ENCODE results near the gene CDH7. TPM values are rescaled to one million over a fixed set of nuclear protein-coding genes. Genes with fewer than 3 reads are reported as not detected.

The CDH7 gene
- total RNA-seq, 4 donors from 2014 or later = not detected

- DNase-seq = no peak
- no peaks in the 10 kb centered on the region for H3K9me3 ChIP-seq
- H3K27ac ChIP-seq = no peak overlapping the region
- WGBS, 2 donors = 83 to 91% methylated on average over 4 of the region's 4 CpGs
- H3K4me1 ChIP-seq = no peaks in the 10 kb centered on the region
- no peaks in the 10 kb centered on the region for H3K27me3 ChIP-seq
- no peak overlapping the region for H3K4me3 ChIP-seq
- intact Hi-C loops (cut with DNase I) = no loop called here
- H3K36me3 ChIP-seq = no peaks in the 10 kb centered on the region
- TF ChIP-seq CTCF (IDR thresholded peaks at IDR 0.05) (no peak), POLR2A (IDR thresholded peaks at IDR 0.05) (no peak)
Observed at GRCh38 chr18:65790604-65791003, 39.8 kb downstream of the CDH7 start.

- no peak for DNase-seq
- Histone ChIP-seq H3K9me3 (no peaks in the 10 kb centered on the region), H3K4me1 (no peaks in the 10 kb centered on the region), H3K4me3 (no peak overlapping the region), H3K27me3 (no peaks in the 10 kb centered on the region), H3K27ac (no peak overlapping the region), H3K36me3 (no peaks in the 10 kb centered on the region)
- TF ChIP-seq CTCF (IDR thresholded peaks at IDR 0.05) (no peak), POLR2A (IDR thresholded peaks at IDR 0.05) (no peak)
- WGBS, 2 donors = 59 to 62% methylated on average over 4 of the region's 4 CpGs
- intact Hi-C loops (cut with DNase I) = no loop called here
Observed at GRCh38 chr18:65791719-65792118, 40.9 kb downstream of the CDH7 start.

GRCh38 chr18:65792456-65793074, 41.8 kb downstream of the CDH7 start:
- 60% methylated on average over 4 of the region's 4 CpGs for WGBS, 2 donors
- Histone ChIP-seq H3K9me3 (no peaks in the 10 kb centered on the region), H3K27ac (no peak overlapping the region), H3K4me1 (no peaks in the 10 kb centered on the region), H3K36me3 (no peaks in the 10 kb centered on the region), H3K27me3 (no peaks in the 10 kb centered on the region), H3K4me3 (no peak overlapping the region)
- TF ChIP-seq CTCF (IDR thresholded peaks at IDR 0.05) = no peak
- TF ChIP-seq POLR2A (IDR thresholded peaks at IDR 0.05) = no peak
- no peak for DNase-seq
- intact Hi-C loops (cut with DNase I) = no loop called here

GRCh38 chr18:65808759-65809158, 57.9 kb downstream of the CDH7 start:
- Histone ChIP-seq H3K27ac (no peak overlapping the region), H3K4me3 (no peak overlapping the region), H3K9me3 (no peaks in the 10 kb centered on the region), H3K4me1 (no peaks in the 10 kb centered on the region), H3K27me3 (no peaks in the 10 kb centered on the region), H3K36me3 (no peaks in the 10 kb centered on the region)
- no peak for TF ChIP-seq POLR2A (IDR thresholded peaks at IDR 0.05)
- no peak for TF ChIP-seq CTCF (IDR thresholded peaks at IDR 0.05)
- WGBS, 2 donors = 49 to 53% methylated on average over 6 of the region's 6 CpGs
- intact Hi-C loops (cut with DNase I) = no loop called here
- DNase-seq = no peak

GRCh38 chr18:65811307-65811706, 60.5 kb downstream of the CDH7 start:
- no peaks in the 10 kb centered on the region for H3K9me3 ChIP-seq
- WGBS, 2 donors = 48 to 72% methylated on average over 4 of the region's 4 CpGs
- no peak for DNase-seq
- no peaks in the 10 kb centered on the region for H3K27me3 ChIP-seq
- TF ChIP-seq CTCF (IDR thresholded peaks at IDR 0.05) (no peak), POLR2A (IDR thresholded peaks at IDR 0.05) (no peak)
- H3K4me1 ChIP-seq = no peaks in the 10 kb centered on the region
- no peak overlapping the region for H3K27ac ChIP-seq
- no peak overlapping the region for H3K4me3 ChIP-seq
- no peaks in the 10 kb centered on the region for H3K36me3 ChIP-seq
- intact Hi-C loops (cut with DNase I) = no loop called here

Data from esophagus squamous epithelium (tissue), 5 donors.